Kidney (tissue), 14 donors: ENCODE results near the gene HPCA. TPM values are rescaled to one million over a fixed set of nuclear protein-coding genes. Genes with fewer than 3 reads are reported as not detected.
A peak's percentile ranks its signal among the peaks of the same experiment; 100 is the strongest.
"Not testable (repeated sequence)": the region's sequence is repeated elsewhere in the genome, so short reads cannot be mapped to it uniquely, and the experiment has no call there.

ENCODE experiments used
- DNase-seq, 5 donors: peaks; one replicate each; pipeline ENCODE4 v3.0.0-alpha.2; 2013 to 2020
- FAIRE-seq: peaks from 2 replicates; lab custom pipeline; 2012; peaks lifted over from hg19 to GRCh38; lab: Jason Lieb, UNC
- H3K27ac ChIP-seq, 2 donors: one replicate each; pipeline ENCODE4 v1.7.0; 2013; ENCODE audit warnings: low read depth in 2 of 2, low read length in 2 of 2, inconsistent platforms in 1 of 2
- H3K27me3 ChIP-seq: one replicate; pipeline ENCODE4 v1.7.1; 2013; ENCODE audit warnings: low read length, inconsistent platforms; ENCODE audit not compliant: control insufficient read depth, insufficient read depth
- H3K36me3 ChIP-seq, 3 donors: one replicate each; pipeline versions ENCODE4 v1.7.0 to v1.7.1; 2013; ENCODE audit warnings: low read length in 3 of 3, control low read depth in 1 of 3, inconsistent platforms in 1 of 3; ENCODE audit not compliant: insufficient read depth in 3 of 3, control insufficient read depth in 2 of 3
- H3K4me1 ChIP-seq, 3 donors: one replicate each; pipeline versions ENCODE4 v1.7.0 to v1.7.1; 2013; ENCODE audit warnings: low read length in 3 of 3, inconsistent platforms in 1 of 3, low read depth in 1 of 3; ENCODE audit not compliant: control insufficient read depth in 2 of 3, insufficient read depth in 2 of 3
- H3K4me3 ChIP-seq, 3 donors: one replicate each; pipeline versions ENCODE4 v1.7.0 to v1.8.1; 2013; ENCODE audit warnings: low read length in 3 of 3, control low read depth in 1 of 3, inconsistent platforms in 1 of 3
- H3K9ac ChIP-seq, 3 donors: one replicate each; pipeline versions ENCODE4 v1.7.0 to v1.7.1; 2013; ENCODE audit warnings: low read length in 3 of 3, control low read depth in 1 of 3, inconsistent platforms in 1 of 3
- H3K9me3 ChIP-seq, 3 donors: one replicate each; pipeline versions ENCODE4 v1.7.0 to v1.7.1; 2013; ENCODE audit warnings: low read length in 3 of 3, control low read depth in 1 of 3, inconsistent platforms in 1 of 3; ENCODE audit not compliant: control insufficient read depth in 2 of 3, insufficient read depth in 1 of 3
- intact Hi-C: fragments of 100-400 bp; cut with DNase I; formaldehyde crosslinking; loops from one replicate; pipeline ENCODE4 v1.11.1; 2022
- polyA plus RNA-seq: library from polyadenylated mRNA; stranded (reverse); fragments of 350-450 nt; fragmentation: Illumina TruSeq; extraction: RNeasy Lipid Tissue Mini Kit (QIAGEN cat#74804); gene quantifications from one replicate; pipeline ENCODE4 v1.2.3, GENCODE V29; 2014; ENCODE audit warnings: low read depth, low replicate concordance; ENCODE audit not compliant: insufficient read depth
- total RNA-seq: library from RNA; stranded (reverse); fragmentation: NEBNext Ultra II Directional; extraction: Animal tissue kit (Norgen Biotek cat#: 25700); gene quantifications from one replicate; pipeline ENCODE4 v1.2.1, GENCODE V29; 2021
- TF ChIP-seq, protein P1 (sequence below): IDR thresholded peaks from 3 replicates; pipeline ENCODE4 v1.5.1; 2012; ENCODE audit warnings: mild to moderate bottlenecking, moderate library complexity, borderline replicate concordance; ENCODE audit not compliant: insufficient read depth; ENCODE audit errors: extremely low read depth
- donor health status: control.
- donor health status: control.
- donor health status: control.
- donor health status: control.
- donor health status: control.
- donor health status: DM: yes; HTN: yes; CAD: no.
- donor health status: Normal renal cell carcinoma (clear cell type).

Gene HPCA
- total and polyA plus RNA-seq, 2 donors from 2014 or later, result 0.28 to 1.2 TPM

DNA sequence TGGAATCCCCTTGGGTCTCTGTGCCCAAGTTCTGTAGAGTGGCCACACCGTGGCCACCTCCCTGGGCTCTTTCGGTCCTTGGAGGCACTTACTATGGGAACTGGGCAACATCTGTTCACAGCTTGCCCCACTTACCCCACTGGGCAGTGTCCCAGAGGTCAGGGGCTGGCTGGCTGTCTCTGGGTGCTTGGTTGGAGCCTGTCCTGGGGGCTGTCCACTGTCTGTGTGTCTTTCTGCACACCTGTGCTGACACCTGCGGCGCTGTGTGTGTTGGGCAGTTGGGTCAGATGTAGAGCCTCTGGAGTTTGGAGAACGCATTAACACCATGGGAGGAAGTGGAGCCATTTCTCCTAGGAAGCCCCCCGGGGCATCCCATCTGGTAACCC is 16.2 kb downstream of the HPCA start:
- TF ChIP-seq, protein P1, sequence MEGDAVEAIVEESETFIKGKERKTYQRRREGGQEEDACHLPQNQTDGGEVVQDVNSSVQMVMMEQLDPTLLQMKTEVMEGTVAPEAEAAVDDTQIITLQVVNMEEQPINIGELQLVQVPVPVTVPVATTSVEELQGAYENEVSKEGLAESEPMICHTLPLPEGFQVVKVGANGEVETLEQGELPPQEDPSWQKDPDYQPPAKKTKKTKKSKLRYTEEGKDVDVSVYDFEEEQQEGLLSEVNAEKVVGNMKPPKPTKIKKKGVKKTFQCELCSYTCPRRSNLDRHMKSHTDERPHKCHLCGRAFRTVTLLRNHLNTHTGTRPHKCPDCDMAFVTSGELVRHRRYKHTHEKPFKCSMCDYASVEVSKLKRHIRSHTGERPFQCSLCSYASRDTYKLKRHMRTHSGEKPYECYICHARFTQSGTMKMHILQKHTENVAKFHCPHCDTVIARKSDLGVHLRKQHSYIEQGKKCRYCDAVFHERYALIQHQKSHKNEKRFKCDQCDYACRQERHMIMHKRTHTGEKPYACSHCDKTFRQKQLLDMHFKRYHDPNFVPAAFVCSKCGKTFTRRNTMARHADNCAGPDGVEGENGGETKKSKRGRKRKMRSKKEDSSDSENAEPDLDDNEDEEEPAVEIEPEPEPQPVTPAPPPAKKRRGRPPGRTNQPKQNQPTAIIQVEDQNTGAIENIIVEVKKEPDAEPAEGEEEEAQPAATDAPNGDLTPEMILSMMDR, result no peak
- peaks cover 0 to 8% (median 0%) of the 10 kb centered on the region in 3 donors for H3K4me1 ChIP-seq
- no peak overlapping the region for H3K9ac ChIP-seq
- H3K9me3 ChIP-seq, result no peaks in the 10 kb centered on the region
- FAIRE-seq (no peak), DNase-seq (peak in 1 of 5 donors; percentile 42)
- no peak overlapping the region for H3K4me3 ChIP-seq
- intact Hi-C loops, result no loop called here
- no peaks in the 10 kb centered on the region for H3K36me3 ChIP-seq
- H3K27me3 ChIP-seq, result no peaks in the 10 kb centered on the region
- no peak overlapping the region for H3K27ac ChIP-seq

DNA sequence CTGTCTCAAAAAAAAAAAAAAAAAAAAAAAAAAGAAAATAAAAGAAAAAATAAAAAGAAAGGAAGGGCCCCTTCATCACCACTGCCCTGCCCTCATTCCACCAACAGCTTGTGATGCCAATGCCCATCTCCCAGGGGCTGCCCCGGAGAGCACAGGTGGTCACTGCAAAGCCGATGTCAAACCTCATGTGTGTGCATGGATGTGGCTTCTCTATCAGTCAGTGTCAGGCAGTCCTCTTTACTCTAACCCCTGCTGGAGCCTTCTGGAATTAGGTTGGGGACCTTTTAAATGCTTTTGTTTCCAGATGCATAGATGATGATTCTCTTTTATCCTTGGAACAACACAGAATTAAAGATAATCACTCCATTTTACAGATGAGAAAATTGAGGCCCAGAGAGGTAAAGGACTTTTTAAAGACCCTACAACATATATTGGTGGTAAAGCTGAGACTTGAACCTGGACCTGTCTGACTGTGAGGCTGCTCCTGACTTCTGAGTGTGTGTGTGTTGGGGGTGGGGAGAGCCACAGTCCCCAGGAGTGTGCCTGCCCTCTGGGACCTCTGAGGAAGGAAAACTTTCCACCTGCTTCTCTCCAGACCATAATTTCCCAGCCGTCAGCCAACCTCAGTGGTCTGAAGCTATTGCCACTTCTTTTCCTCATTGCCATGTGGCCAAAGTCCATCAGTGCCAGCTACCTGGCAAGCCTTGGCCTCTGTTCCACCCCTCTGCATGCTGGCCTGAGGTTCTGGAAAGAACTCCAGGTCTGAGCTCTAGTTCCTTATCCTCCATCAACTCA is 17.9 kb downstream of the HPCA start:
- no peaks in the 10 kb centered on the region for H3K27me3 ChIP-seq
- H3K9ac ChIP-seq, result no peak overlapping the region
- no peaks in the 10 kb centered on the region for H3K36me3 ChIP-seq
- no peak overlapping the region for H3K27ac ChIP-seq
- DNase-seq (no peak), FAIRE-seq (no peak)
- H3K4me3 ChIP-seq, result no peak overlapping the region
- TF ChIP-seq, protein P1, result no peak
- H3K9me3 ChIP-seq, result no peaks in the 10 kb centered on the region
- peaks cover 0 to 8% (median 0%) of the 10 kb centered on the region in 3 donors for H3K4me1 ChIP-seq
- intact Hi-C loops, result no loop called here

DNA sequence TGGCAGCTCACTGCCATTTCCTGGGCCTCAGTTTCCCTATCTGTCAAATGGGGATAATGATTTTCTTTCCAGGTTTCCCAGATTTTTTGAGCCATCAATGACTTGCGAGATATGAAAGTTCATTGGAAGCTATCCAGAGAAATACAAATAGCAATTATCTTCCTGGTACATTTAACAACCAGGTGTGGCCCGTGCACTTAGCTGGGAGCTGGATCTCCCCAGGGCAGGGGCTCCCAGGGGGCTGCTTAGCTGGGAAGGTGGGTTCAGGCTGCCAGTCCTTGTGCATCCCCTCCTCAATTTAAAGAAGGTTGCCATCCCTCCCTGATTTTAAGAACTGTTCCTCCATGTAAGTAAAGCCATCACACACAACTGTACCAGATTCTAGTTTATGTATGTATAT is 18.5 kb downstream of the HPCA start:
- peaks cover 0 to 8% (median 0%) of the 10 kb centered on the region in 3 donors for H3K4me1 ChIP-seq
- no peak for DNase-seq
- H3K36me3 ChIP-seq, result no peaks in the 10 kb centered on the region
- intact Hi-C loops, result no loop called here
- TF ChIP-seq, protein P1, result no peak
- FAIRE-seq, result no peak
- H3K4me3 ChIP-seq, result no peak overlapping the region
- no peak overlapping the region for H3K9ac ChIP-seq
- H3K27me3 ChIP-seq, result no peaks in the 10 kb centered on the region
- H3K9me3 ChIP-seq, result no peaks in the 10 kb centered on the region
- no peak overlapping the region for H3K27ac ChIP-seq

DNA sequence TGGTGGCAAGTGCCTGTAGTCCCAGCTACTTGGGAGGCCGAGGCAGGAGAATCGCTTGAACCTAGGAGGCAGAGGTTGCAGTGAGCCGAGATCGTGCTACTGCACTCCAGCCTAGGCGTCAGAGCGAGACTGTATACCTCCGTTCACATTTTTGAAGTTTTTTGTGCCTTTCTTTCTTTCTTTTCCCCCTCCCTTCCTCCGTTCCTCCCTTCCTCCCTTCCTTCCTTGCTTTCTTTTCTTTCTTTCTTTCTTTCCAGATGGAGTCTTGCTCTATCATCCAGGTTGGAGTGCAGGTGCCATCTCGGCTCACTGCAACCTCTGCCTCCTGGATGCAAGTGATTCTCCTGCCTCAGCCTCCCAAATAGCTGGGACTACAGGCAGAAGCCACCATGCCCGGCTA is 19.3 kb downstream of the HPCA start:
- DNase-seq, intact Hi-C loops, H3K27ac ChIP-seq, H3K9ac ChIP-seq, FAIRE-seq, H3K9me3 ChIP-seq, H3K4me3 ChIP-seq, H3K36me3 ChIP-seq, H3K4me1 ChIP-seq, H3K27me3 ChIP-seq: not testable (repeated sequence)
